GM12891 (cell line): ENCODE results near the gene ARHGAP24.

Source experiments
- POLR2A ChIP-seq: IDR thresholded peaks from 2 replicates; pipeline ENCODE4 v1.6.1; 2011; ENCODE audit warnings: low read depth, low read length, control low read depth
- POLR2AphosphoS5 ChIP-seq: IDR thresholded peaks from 2 replicates; pipeline ENCODE4 v1.6.1; 2011; ENCODE audit warnings: low read depth, low read length, control low read depth
- POU2F2 ChIP-seq: IDR thresholded peaks from 2 replicates; pipeline ENCODE4 v1.6.1; 2011; ENCODE audit warnings: low read depth, mild to moderate bottlenecking, control low read depth, low read length, moderate library complexity
- TAF1 ChIP-seq: IDR thresholded peaks from 2 replicates; pipeline ENCODE4 v1.6.1; 2011; ENCODE audit warnings: low read depth, low read length, control low read depth

GRCh38 chr4:85966373-85966772 is 491.4 kb downstream of the ARHGAP24 start:
- TF ChIP-seq POLR2AphosphoS5 (no peak), POLR2A (no peak), POU2F2 (no peak), TAF1 (no peak)
